WERI-Rb-1 (cell line): ENCODE results near the gene CELA2B.

Source experiments
- DNase-seq: peaks from one replicate; pipeline ENCODE4 v3.0.0-alpha.2; 2020
- H3K27ac ChIP-seq: fragments of 250-450 bp; sonication (Bioruptor Pico); 2 replicates; pipeline ENCODE4 v1.5.1; 2020; ENCODE audit warnings: mild to moderate bottlenecking, moderate library complexity
- H3K27me3 ChIP-seq: fragments of 250-450 bp; sonication (Bioruptor Pico); 2 replicates; pipeline ENCODE4 v1.5.1; 2021; ENCODE audit warnings: mild to moderate bottlenecking, low read depth, moderate library complexity; ENCODE audit not compliant: insufficient read depth, severe bottlenecking
- H3K36me3 ChIP-seq: fragments of 250-450 bp; sonication (Bioruptor Pico); 2 replicates; pipeline ENCODE4 v1.5.1; 2020; ENCODE audit warnings: mild to moderate bottlenecking, moderate library complexity
- H3K4me3 ChIP-seq: 2 replicates; pipeline ENCODE4 v1.5.1; 2011; ENCODE audit warnings: low read depth, mild to moderate bottlenecking, control low read depth, low read length
- H3K9me3 ChIP-seq: fragments of 250-450 bp; sonication (Bioruptor Pico); 2 replicates; pipeline ENCODE4 v1.5.1; 2021; ENCODE audit warnings: mild to moderate bottlenecking, moderate library complexity; ENCODE audit not compliant: severe bottlenecking
- TF ChIP-seq, protein P1 (sequence below): IDR thresholded peaks from 2 replicates; pipeline ENCODE4 v1.5.1; 2011; ENCODE audit warnings: low read depth, mild to moderate bottlenecking, control low read depth, inconsistent platforms, low read length

CELA2B gene

DNA sequence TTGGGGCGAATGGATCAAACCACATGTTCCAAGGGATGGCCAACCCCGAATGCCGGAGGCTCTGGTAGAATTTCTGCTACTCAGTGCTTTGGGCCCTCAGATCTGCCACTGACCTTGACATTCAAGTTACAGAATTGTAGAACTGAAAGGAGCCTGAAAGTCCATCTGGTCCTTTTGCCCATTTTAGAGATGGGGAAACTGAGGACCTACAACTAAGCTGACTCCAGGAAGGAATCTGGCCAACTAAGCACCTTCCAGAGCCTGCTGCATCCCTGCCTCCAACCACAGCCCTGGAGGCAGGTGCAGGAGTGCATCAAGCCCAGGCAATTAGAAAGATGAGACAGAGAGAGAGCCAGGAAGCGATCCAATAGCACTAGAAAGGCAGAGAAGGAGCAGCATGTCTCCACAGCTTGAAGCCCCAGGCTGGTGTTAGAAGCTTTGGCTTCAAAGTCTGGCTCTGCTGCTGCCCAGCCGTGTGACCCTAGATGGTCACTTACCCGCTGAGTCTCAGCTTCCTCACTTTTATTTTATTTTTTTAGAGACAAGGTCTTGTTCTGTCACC is 38.9 kb upstream of the CELA2B start:
- Histone ChIP-seq H3K9me3 (no peaks in the 10 kb centered on the region), H3K4me3 (no peak overlapping the region), H3K27me3 (no peaks in the 10 kb centered on the region), H3K27ac (no peak overlapping the region), H3K36me3 (peaks cover 4% of the 10 kb centered on the region; the same call in 1 of the 2 replicates)
- TF ChIP-seq, protein P1, sequence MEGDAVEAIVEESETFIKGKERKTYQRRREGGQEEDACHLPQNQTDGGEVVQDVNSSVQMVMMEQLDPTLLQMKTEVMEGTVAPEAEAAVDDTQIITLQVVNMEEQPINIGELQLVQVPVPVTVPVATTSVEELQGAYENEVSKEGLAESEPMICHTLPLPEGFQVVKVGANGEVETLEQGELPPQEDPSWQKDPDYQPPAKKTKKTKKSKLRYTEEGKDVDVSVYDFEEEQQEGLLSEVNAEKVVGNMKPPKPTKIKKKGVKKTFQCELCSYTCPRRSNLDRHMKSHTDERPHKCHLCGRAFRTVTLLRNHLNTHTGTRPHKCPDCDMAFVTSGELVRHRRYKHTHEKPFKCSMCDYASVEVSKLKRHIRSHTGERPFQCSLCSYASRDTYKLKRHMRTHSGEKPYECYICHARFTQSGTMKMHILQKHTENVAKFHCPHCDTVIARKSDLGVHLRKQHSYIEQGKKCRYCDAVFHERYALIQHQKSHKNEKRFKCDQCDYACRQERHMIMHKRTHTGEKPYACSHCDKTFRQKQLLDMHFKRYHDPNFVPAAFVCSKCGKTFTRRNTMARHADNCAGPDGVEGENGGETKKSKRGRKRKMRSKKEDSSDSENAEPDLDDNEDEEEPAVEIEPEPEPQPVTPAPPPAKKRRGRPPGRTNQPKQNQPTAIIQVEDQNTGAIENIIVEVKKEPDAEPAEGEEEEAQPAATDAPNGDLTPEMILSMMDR = no peak
- no peak for DNase-seq

DNA sequence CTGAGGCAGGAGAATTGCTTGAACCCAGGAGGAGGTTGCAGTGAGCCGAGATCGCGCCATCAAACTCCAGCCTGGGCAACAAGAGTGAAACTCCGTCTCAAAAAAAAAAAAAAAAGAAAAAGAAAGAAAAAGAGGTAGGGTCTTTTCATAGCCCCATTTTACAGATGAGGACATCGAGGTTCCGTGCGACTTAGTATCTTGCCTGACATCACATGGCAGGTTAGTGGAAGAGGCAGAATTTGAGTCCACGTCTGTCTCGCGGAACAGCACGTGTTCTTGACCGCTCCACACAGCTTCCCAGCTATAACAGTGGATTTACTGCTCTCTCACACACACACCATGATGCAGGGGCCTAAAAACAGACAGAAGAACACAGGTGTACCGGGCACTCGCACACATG is 36.6 kb upstream of the CELA2B start:
- TF ChIP-seq, protein P1 = no peak
- Histone ChIP-seq H3K27ac (no peak overlapping the region), H3K36me3 (no peaks in the 10 kb centered on the region), H3K27me3 (no peaks in the 10 kb centered on the region), H3K4me3 (no peak overlapping the region), H3K9me3 (no peaks in the 10 kb centered on the region)
- DNase-seq = no peak

DNA sequence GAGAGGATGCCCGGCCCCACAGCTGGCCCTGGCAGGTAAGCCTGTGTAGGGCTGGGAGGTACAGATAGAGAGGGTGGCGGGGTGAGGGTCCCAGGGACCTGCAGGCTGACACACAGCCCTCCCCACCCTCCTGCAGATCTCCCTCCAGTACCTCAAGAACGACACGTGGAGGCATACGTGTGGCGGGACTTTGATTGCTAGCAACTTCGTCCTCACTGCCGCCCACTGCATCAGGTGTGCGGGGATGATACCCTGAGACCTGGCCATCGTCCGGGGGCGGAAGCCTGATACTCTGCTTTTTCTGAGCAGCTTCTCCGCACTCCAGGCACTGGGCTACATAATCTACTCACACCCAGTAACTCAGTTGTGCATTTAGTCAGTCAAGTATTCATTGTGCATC is 35.5 kb upstream of the CELA2B start:
- H3K4me3 ChIP-seq = no peak overlapping the region
- H3K36me3 ChIP-seq = no peaks in the 10 kb centered on the region
- no peaks in the 10 kb centered on the region for H3K27me3 ChIP-seq
- H3K9me3 ChIP-seq = no peaks in the 10 kb centered on the region
- no peak for DNase-seq
- TF ChIP-seq, protein P1 = no peak
- H3K27ac ChIP-seq = no peak overlapping the region

DNA sequence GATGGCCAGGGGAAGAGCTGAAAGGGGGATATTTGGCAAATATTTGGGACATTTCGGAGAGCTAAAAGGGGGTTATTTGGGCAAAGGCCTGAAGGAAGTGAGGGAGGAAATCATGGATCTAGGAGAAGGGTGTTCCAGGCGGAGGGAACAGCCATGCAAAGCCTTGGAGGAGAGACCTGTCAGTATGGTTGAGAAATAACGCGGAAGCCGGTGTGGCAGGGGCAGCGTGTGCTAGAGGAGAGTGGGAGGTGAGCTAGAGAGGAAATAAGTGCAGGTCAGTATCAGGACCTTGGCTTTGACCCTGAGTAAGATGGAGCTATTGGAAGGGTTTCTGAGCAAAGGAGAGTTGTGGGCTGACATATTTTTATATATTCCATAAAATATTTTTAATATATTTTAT is 34.7 kb upstream of the CELA2B start:
- H3K36me3 ChIP-seq = no peaks in the 10 kb centered on the region
- TF ChIP-seq, protein P1 = no peak
- H3K4me3 ChIP-seq = no peak overlapping the region
- no peaks in the 10 kb centered on the region for H3K27me3 ChIP-seq
- no peaks in the 10 kb centered on the region for H3K9me3 ChIP-seq
- no peak for DNase-seq
- H3K27ac ChIP-seq = no peak overlapping the region

DNA sequence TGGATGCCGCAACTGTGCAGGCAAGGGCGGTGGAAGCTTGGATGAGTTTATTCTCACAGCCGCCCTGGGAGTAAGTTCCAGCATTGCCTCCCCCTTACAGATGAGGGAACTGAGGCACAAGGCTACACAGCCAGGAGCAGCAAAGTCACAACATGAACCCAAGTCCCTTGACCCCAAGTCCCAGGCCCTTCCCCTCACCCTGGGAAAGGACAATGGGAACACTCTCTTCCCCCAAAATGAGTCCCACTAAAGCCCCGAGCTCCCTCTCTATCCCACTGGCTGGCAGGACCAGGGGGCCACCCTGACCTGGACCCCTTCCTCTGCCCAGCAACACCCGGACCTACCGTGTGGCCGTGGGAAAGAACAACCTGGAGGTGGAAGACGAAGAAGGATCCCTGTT is 33.8 kb upstream of the CELA2B start:
- Histone ChIP-seq H3K27ac (no peak overlapping the region), H3K27me3 (no peaks in the 10 kb centered on the region), H3K4me3 (no peak overlapping the region), H3K36me3 (no peaks in the 10 kb centered on the region), H3K9me3 (no peaks in the 10 kb centered on the region)
- DNase-seq = no peak
- TF ChIP-seq, protein P1 = no peak

DNA sequence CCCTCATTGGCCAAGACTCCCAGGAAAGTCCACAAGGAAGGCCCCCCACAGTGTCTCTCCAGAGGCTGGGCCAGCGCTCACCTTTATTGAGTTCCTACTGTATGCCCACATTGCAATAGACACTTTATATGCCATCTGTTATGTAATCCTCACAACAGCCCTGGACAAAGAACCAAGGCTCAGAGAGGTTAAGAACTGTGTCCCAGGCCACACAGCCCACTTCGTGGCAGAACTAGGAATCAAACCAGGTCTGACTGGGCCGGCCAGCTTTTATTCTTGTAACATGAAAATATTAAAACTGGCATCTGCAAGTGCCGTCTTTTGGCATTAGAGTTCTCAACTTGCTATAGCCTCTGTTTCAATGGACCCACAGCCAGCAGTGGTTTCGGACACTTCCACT is 33.1 kb upstream of the CELA2B start:
- Histone ChIP-seq H3K27me3 (no peaks in the 10 kb centered on the region), H3K4me3 (no peak overlapping the region), H3K36me3 (no peaks in the 10 kb centered on the region), H3K9me3 (no peaks in the 10 kb centered on the region), H3K27ac (no peak overlapping the region)
- no peak for DNase-seq
- TF ChIP-seq, protein P1 = no peak
